Measurements from ENCODE around the gene B4GALNT3.

B4GALNT3 gene

GRCh38 chr12:593396-594270 is 133.9 kb downstream of the B4GALNT3 start:
- DNase-seq (ENCODE audit: low read depth) = no peak

- no peak for DNase-seq (ENCODE audit: low read depth)
These were observed 138.3 kb downstream of the B4GALNT3 start for GRCh38 chr12:597926-598568.

- no peak for DNase-seq (ENCODE audit: low read depth)
These were observed 140.0 kb downstream of the B4GALNT3 start for GRCh38 chr12:599756-600155.

GRCh38 chr12:601976-602699 is 142.4 kb downstream of the B4GALNT3 start:
- no peak for DNase-seq (ENCODE audit: low read depth)

GRCh38 chr12:602700-603068 is 142.9 kb downstream of the B4GALNT3 start:
- DNase-seq (ENCODE audit: low read depth) = no peak

- no peak for DNase-seq (ENCODE audit: low read depth)
These were observed 145.2 kb downstream of the B4GALNT3 start for GRCh38 chr12:604956-605355.

- no peak for DNase-seq (ENCODE audit: low read depth)
These were observed 147.8 kb downstream of the B4GALNT3 start for GRCh38 chr12:607541-608001.

- no peak for DNase-seq (ENCODE audit: low read depth)
These were observed 148.7 kb downstream of the B4GALNT3 start for GRCh38 chr12:608413-608812.

GRCh38 chr12:608921-609320 is 149.2 kb downstream of the B4GALNT3 start:
- DNase-seq (ENCODE audit: low read depth) = no peak

- DNase-seq (ENCODE audit: low read depth) = no peak
These were observed 152.0 kb downstream of the B4GALNT3 start for GRCh38 chr12:611721-612120.

GRCh38 chr12:612293-612692 is 152.6 kb downstream of the B4GALNT3 start:
- no peak for DNase-seq (ENCODE audit: low read depth)

GRCh38 chr12:612886-613285 is 153.1 kb downstream of the B4GALNT3 start:
- no peak for DNase-seq (ENCODE audit: low read depth)

Measured in activated T-helper 1 cell treated with Interleukin-2 at 50 U/mL for 16 hours (primary cell).